Stimulated activated CD4-positive, alpha-beta T cell treated with anti-CD3 and anti-CD28 coated beads, Interleukin-15, amount 100 ng/mL, for 1 hour (primary cell): ENCODE results near the gene ZNF578.
"Not testable (repeated sequence)": the region's sequence is repeated elsewhere in the genome, so short reads cannot be mapped to it uniquely, and the experiment has no call there.

Experiments
- DNase-seq, 2 donors: peaks; one replicate each; pipeline ENCODE4 v3.0.0-alpha.2; 2020; ENCODE audit warnings: low read depth in 1 of 2, low spot score in 1 of 2

ZNF578 gene

GRCh38 chr19:52558732-52559445, 105.5 kb downstream of the ZNF578 start:
- DNase-seq: not testable (repeated sequence)

- DNase-seq: not testable (repeated sequence)
Observed at GRCh38 chr19:52561611-52562010, 108.3 kb downstream of the ZNF578 start.
